Mononuclear cell (primary cell): ENCODE measurements around the gene TUBB. TPM values are rescaled to one million over a fixed set of nuclear protein-coding genes. Genes with fewer than 3 reads are reported as not detected.

Source experiments
- H3K27me3 ChIP-seq: 2 replicates; pipeline ENCODE4 v1.6.0; 2011; ENCODE audit warnings: low read length, control low read depth; ENCODE audit not compliant: insufficient read depth
- H3K4me1 ChIP-seq: 2 replicates; pipeline ENCODE4 v1.5.1; 2011; ENCODE audit warnings: mild to moderate bottlenecking, low read length, control low read depth; ENCODE audit not compliant: insufficient read depth
- H3K4me3 ChIP-seq: 2 replicates; pipeline ENCODE4 v1.5.1; 2011; ENCODE audit warnings: mild to moderate bottlenecking, low read length, moderate library complexity
- H3K9me3 ChIP-seq: 2 replicates; pipeline ENCODE4 v1.5.1; 2011; ENCODE audit warnings: low read depth, mild to moderate bottlenecking, control low read depth, low read length
- total RNA-seq: library from RNA; depleted of rRNA; stranded (reverse); fragments of >200 nt; gene quantifications from one replicate; pipeline ENCODE4 v1.2.3, GENCODE V29; 2012

The TUBB gene
- total RNA-seq: 99.5 TPM

DNA sequence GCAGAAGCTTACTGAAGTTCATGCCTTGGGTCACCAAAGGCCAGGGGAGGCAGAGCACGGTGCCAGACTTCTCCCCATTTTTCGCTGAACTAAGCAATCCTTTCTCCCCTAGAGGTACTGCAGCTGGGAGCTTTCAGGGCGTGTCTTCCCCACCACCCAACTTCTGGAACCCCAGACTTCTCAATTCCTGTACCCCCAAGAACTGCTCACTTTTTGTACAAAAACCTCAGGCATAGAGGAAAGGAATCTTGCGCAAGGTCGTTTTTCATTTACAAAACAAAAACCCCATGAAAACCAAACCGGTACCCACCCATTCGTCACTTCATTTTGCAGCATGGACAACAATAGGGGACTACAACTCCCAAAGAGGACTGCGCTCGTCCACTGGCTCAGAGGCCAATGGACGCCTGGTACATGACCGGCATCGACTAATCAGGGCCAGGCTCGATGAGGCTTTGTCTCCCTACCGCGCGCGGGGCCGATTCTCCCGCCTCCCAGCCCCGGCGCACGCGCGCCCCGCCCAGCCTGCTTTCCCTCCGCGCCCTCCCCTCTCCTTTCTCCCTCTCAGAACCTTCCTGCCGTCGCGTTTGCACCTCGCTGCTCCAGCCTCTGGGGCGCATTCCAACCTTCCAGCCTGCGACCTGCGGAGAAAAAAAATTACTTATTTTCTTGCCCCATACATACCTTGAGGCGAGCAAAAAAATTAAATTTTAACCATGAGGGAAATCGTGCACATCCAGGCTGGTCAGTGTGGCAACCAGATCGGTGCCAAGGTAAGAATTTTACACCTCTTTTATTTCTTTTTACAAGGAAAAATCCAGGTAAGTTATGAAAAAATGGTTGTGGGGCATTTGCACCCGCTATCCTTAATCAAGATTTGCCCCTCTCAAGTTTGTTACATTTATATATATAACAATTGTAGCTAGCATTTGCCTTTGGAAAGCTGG lies at the start of gene TUBB:
TUBB (plus strand) TSS at position 562 of the 947 bp plus-strand sequence; CDS start at position 717, 155 bp downstream.
- H3K4me3 ChIP-seq: peak within 1 kb of the TSS; percentile 100
- peaks cover 70% of the 10 kb centered on the region for H3K4me1 ChIP-seq
- no peaks in the 10 kb centered on the region for H3K27me3 ChIP-seq
- H3K9me3 ChIP-seq: no peaks in the 10 kb centered on the region

DNA sequence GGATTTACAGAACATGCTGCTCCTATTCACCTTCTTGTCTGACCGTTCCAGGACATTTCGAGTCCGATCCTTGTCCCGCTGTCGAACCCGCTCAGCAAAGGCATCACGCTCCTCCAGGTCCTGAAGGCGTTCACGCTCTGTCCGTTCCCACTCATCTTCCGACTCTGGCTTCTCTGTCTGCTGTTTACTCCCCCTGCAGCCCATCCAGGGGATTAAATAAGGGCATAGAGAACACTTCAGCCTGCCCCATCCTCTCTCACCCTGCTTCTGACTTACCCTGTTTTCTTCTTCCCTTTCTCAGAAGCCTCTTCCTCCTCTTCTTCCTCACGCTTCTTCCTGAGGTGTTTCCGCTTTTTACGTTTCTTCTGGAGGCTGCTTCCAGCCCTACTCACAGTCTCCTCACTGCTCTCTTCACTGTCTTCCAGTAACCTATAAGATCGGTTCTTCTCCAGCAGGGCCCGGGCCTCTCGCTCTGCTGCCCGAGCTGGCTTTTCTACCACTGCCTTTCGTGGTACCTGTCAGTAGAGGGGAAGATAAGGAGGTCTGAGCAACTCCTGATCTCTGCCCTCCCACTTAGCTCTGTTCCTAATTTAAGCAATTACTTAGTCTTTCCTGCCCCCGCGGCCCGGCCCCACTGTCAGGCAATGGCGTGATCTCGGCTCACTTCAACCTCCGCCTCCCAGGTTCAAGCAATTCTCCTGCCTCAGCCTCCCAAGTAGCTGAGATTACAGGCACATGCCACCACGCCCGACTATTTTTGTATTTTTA lies 49.2 kb upstream of the TUBB start:
- H3K4me3 ChIP-seq: no peak overlapping the region
- peaks cover 30% of the 10 kb centered on the region for H3K4me1 ChIP-seq
- H3K9me3 ChIP-seq: no peaks in the 10 kb centered on the region
- H3K27me3 ChIP-seq: no peaks in the 10 kb centered on the region

DNA sequence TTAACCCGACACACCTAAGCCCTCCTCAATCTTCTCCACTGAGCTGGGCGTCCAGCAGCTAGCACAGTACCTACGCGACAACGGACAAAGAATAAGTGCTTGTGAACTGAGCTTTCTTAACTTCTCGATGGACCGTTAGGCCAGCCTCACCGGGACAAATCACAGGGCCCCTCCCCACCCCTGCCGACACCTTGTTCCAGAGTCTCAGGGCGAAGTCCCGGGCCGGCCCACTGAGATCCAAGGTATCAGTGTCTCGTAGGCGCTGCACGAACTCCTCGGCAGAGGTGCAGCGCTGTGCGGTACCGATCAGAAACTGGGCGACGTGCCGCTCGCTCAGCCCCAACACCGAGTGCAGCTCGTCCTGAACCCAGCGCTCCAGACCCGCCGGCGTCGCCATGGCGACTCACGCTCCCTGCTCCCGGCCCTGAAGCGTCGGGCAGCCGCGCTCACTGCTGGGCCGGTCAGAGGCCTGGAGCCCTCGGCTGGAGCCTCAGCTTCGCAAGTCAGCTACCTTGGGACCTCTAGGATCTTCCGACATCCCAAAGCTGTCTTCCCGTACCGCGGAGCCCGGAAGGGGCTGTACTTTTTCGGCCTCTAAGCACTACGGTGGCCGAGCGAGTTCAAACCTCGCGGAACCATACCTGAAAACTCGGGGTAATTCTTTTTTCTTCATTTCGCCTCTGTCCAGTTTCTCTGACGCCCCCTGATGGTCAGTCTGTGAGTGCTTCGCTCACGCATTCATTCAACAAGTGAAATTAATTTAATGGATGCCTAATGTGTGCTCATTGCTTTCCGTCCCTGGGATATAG lies 47.5 kb upstream of the TUBB start, which contains the start of gene DHX16:
DHX16 (minus strand) TSS at position 562 of the 809 bp plus-strand sequence; CDS start at position 397, 165 bp downstream.
- H3K9me3 ChIP-seq: no peaks in the 10 kb centered on the region
- H3K4me1 ChIP-seq: peaks cover 39% of the 10 kb centered on the region
- no peaks in the 10 kb centered on the region for H3K27me3 ChIP-seq
- H3K4me3 ChIP-seq: peak within 1 kb of the TSS; percentile 80

DNA sequence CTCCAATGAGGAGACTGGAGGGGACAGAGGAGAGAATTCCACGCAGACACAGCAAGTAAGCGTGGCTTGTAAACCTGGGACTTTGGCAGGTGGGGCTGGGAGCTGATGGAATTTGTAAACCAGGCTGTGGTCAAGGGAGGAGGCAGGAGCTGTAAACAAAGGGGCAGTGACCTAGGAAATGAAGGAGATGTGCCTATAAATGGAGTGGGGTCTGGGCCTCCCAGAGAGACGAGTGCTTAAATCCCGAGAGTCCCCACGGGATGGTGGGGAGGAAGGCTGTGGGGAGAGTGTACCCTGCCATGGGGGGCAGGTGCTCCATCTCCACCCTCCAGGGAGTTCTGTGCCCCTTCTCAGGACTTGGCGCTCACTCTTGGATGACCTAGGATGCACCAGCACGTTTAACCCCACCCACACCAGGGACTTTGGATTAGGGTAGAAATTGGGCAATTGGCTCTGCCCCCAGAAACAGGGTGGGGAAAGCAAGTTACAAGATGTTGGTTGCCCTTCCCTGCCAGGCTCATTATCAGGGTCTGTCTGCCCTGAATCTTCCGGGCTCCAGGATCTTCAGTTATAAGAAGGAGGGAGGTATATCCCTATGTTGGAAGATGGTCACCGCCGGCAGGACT lies 43.4 kb upstream of the TUBB start:
- no peaks in the 10 kb centered on the region for H3K9me3 ChIP-seq
- H3K27me3 ChIP-seq: no peaks in the 10 kb centered on the region
- H3K4me3 ChIP-seq: no peak overlapping the region
- peaks cover 65% of the 10 kb centered on the region for H3K4me1 ChIP-seq

- no peaks in the 10 kb centered on the region for H3K9me3 ChIP-seq
- H3K4me1 ChIP-seq: peaks cover 49% of the 10 kb centered on the region
- no peaks in the 10 kb centered on the region for H3K27me3 ChIP-seq
- H3K4me3 ChIP-seq: peak overlapping the region; percentile 94
Measured at GRCh38 chr6:30678964-30679726, 41.0 kb upstream of the TUBB start.

- H3K4me1 ChIP-seq: peaks cover 49% of the 10 kb centered on the region
- peak overlapping the region; percentile 94 for H3K4me3 ChIP-seq
- H3K27me3 ChIP-seq: no peaks in the 10 kb centered on the region
- no peaks in the 10 kb centered on the region for H3K9me3 ChIP-seq
Measured at GRCh38 chr6:30679765-30680535, 40.2 kb upstream of the TUBB start.

GRCh38 chr6:30681766-30682142 lies 38.4 kb upstream of the TUBB start:
- H3K4me1 ChIP-seq: peaks cover 48% of the 10 kb centered on the region
- peak overlapping the region; percentile 94 for H3K4me3 ChIP-seq
- H3K9me3 ChIP-seq: no peaks in the 10 kb centered on the region
- no peaks in the 10 kb centered on the region for H3K27me3 ChIP-seq

GRCh38 chr6:30682143-30683117 lies 37.7 kb upstream of the TUBB start:
- Histone ChIP-seq H3K4me1 (peaks cover 42% of the 10 kb centered on the region), H3K27me3 (no peaks in the 10 kb centered on the region), H3K4me3 (peak overlapping the region; percentile 94), H3K9me3 (no peaks in the 10 kb centered on the region)

- Histone ChIP-seq H3K4me3 (peak overlapping the region; percentile 94), H3K27me3 (no peaks in the 10 kb centered on the region), H3K9me3 (no peaks in the 10 kb centered on the region), H3K4me1 (peaks cover 44% of the 10 kb centered on the region)
Measured at GRCh38 chr6:30683183-30683979, 36.8 kb upstream of the TUBB start.

- no peaks in the 10 kb centered on the region for H3K9me3 ChIP-seq
- peak overlapping the region; percentile 94 for H3K4me3 ChIP-seq
- no peaks in the 10 kb centered on the region for H3K27me3 ChIP-seq
- peaks cover 44% of the 10 kb centered on the region for H3K4me1 ChIP-seq
Measured at GRCh38 chr6:30683980-30684338, 36.2 kb upstream of the TUBB start.

DNA sequence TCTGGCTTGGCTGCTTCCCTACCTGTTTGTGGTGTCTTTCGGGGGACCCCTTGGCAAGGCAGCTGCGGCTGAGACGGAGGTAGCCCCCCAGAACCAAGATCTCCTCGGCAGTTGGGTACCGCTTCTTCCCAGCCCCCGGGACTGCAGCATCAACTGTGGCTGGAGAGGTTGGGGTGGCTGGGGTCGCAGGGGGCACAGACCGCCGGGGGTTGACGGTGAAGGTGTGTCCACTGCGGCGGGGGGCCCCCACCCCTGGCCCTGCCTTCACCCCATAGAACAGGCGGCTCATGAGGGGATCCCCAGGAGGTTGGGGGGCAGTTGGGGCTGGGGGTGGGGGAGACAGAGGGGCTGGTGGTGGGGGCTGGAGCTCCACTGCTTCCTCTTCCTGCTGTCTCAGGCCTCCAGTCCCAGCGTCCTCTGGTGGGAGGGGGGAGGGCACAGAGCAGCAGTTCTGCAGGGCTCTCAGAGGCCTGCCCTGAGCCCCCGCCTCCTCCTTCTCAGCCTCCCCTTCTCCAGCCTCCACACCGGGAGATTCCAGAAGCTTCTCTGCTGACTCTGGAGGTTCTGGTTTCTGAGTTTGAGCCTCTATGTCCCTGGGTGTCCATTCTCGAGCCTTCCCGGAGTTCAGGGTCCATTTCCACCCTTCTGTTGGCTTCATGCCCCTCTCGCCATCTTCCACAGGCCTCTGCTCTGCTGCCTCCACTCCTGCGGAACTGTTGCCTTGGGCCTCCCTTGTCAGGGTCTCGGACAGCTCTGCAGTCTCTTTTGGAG lies 35.6 kb upstream of the TUBB start:
- H3K27me3 ChIP-seq: no peaks in the 10 kb centered on the region
- H3K4me1 ChIP-seq: peaks cover 45% of the 10 kb centered on the region
- no peaks in the 10 kb centered on the region for H3K9me3 ChIP-seq
- peak overlapping the region; percentile 94 for H3K4me3 ChIP-seq
